GM18951 (cell line): ENCODE data around the gene TRPC4AP.

Experiments used
- POLR2A ChIP-seq: IDR thresholded peaks from 4 replicates; pipeline ENCODE4 v1.6.1; 2011; ENCODE audit warnings: mild to moderate bottlenecking; ENCODE audit not compliant: insufficient read length, insufficient read depth; ENCODE audit errors: extremely low read depth
- in situ Hi-C: fragments of 300-500 bp; cut with MboI; formaldehyde crosslinking; loops from one replicate; pipeline ENCODE4 v1.12.0; 2022; ENCODE audit warnings: low sequenced_read_pairs, mixed read lengths, inconsistent platforms; ENCODE audit not compliant: unreplicated experiment

Gene TRPC4AP

GRCh38 chr20:35010405-35011192 lies 82.0 kb downstream of the TRPC4AP start:
- no peak for TF ChIP-seq POLR2A
- in situ Hi-C loops, result no loop called here

GRCh38 chr20:35009665-35010328 lies 82.8 kb downstream of the TRPC4AP start:
- no peak for TF ChIP-seq POLR2A
- in situ Hi-C loops, result no loop called here

DNA sequence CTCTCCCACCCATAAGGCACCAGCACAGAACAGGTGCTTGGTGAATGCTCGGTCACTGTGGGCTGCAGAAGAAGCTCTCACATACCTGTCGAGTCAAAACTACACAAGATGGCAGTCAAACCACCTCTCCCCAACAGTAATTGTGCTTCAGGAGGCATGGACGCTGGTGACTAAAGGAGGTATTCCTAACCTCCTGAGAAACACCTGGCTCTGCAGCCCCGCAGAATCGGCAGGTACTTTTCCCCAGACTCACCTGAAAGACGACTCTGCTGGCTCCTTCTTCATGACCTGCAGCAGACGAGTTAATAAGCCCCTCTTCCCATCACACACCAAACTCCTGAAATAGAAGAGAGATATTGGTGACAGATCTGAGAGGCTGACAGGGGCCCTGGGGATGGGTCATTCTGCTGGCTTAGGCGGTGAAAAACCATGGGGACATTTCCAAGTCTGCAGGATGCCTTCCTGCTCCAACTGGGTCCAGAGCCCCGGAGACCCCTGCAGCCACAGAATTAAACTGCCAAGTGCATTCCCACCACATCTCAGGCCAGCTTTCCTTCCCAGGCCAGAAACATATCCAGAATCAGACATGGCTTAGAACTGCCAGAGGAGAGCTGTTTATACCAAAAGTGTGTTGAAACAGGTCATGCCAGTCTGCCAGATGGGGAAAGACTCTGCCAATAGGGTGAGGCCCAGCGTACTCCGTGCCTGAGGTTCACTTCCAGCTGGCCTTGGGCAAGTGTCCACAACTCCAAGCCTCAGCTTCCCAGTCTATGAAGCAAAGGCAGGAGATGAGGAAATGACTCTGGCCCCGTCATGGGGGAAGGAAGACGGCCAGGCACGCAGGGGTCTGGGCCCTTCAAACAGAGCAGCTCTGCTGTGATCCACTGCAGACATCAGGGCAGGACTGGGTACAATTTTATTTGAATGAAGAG lies 83.9 kb downstream of the TRPC4AP start:
- no peak for TF ChIP-seq POLR2A
- in situ Hi-C loops, result no loop called here

- TF ChIP-seq POLR2A, result no peak
- in situ Hi-C loops, result no loop called here
Measured at GRCh38 chr20:35007891-35008290, 84.7 kb downstream of the TRPC4AP start.

GRCh38 chr20:35007413-35007812 lies 85.2 kb downstream of the TRPC4AP start:
- in situ Hi-C loops, result no loop called here
- TF ChIP-seq POLR2A, result no peak

DNA sequence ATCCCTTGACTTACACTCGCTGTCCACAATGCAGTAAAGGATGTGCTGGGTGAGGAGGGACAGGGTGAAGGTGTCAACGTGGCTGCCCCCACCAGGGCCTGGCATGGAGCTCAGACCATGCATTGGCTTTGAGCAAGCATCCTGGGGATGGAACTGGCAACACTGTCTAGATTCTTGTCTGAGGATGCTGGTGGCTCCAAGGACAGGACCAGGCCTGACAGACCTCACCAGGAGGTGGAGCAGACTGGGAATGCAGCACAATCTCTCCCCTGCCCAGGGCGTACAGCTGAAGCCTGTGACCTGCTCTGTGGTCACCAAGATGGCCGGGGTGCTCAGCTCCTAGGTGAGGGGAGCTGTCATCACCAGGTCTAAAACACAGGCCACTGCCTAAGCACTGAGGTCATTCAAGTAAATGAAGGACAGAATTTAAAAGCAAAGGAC lies 86.1 kb downstream of the TRPC4AP start:
- no peak for TF ChIP-seq POLR2A

DNA sequence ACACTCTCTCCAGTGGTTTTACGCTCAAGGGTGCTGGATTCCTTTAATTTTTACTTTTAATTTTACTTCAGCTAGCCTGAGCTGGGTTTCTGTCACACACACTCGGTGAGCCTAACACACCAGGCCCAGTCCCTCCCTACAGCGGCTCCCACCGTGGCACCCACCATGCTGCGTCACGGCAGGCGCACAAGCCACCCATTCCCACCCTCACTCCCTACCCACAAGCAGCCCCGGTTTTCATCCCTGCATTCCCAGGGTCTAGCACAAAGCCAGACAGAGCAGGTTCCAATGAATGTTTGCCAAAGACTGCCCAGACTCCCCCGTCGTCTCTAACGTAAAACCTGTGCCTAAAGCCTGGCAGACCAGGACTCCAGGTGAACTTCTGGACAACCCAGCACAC lies 86.6 kb downstream of the TRPC4AP start:
- TF ChIP-seq POLR2A, result no peak
- in situ Hi-C loops, result no loop called here

More for the DNA sequence above, 86.1 kb downstream of the TRPC4AP start:
- in situ Hi-C loops, result no loop called here

GRCh38 chr20:35005463-35005961 lies 87.1 kb downstream of the TRPC4AP start:
- no peak for TF ChIP-seq POLR2A
- in situ Hi-C loops, result no loop called here

- in situ Hi-C loops, result no loop called here
- no peak for TF ChIP-seq POLR2A
Measured at GRCh38 chr20:35004749-35005462, 87.7 kb downstream of the TRPC4AP start.

- in situ Hi-C loops, result no loop called here
Measured at GRCh38 chr20:35004051-35004725, 88.4 kb downstream of the TRPC4AP start.

DNA sequence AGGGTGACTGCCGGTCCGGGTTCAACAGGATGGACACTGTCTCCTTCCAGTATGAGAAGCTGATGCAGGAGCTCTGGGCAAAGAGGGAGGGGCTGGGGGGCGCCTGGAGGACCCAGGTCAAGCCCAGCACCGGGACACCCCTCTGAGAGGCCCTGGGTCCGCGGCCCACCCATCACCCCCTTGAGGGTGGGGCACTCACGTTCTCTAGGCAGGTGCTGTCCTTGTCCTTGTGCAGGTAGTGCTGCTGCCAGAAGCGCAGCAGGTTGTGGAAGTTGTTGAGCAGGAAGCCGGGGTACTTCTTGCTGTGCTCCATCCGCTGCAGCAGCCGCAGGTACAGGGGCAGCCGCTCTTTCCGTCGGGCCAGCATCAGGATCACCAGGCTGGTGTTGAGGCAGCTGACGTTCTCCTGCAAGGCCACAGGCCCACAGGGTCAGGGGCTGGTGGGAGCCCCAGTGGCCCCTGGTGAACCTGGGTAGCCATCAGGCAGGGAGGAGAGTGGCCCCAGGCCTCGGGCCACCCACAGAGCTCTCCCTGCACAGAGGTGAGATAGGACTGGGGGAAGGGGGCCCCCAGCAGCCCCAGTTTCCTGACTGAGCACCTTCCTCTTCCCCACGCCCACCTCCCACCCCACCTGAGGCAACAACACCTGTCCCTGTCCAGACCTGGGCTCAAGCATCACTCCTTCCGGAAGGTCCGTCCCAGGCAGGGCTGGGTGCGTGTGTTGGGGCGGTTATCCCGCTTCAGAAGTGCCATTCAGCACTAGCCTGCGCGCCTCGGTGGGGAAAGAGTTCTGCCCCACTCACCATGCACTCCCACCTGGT lies 89.2 kb downstream of the TRPC4AP start:
- no peak for TF ChIP-seq POLR2A
- in situ Hi-C loops, result no loop called here

More at GRCh38 chr20:35004051-35004725, 88.4 kb downstream of the TRPC4AP start:
- no peak for TF ChIP-seq POLR2A
